GM12878 (cell line): ENCODE results near the gene LIMCH1. TPM values are rescaled to one million over a fixed set of nuclear protein-coding genes. Genes with fewer than 3 reads are reported as not detected.

Source experiments
- ATAC-seq: fragments of 200-7000 bp; cut with Tn5 transposase; 3 replicates; pipeline ENCODE4 v1.9.1; 2020; ENCODE audit warnings: mild to moderate bottlenecking, moderate library complexity
- BruUV-seq: library from RNA; stranded (reverse); fragments of 400-500 nt; replicated peaks from 2 replicates; lab custom pipeline; 2021; lab: Mats Ljungman, UMichigan
- CTCF ChIA-PET: fragments of 300-600 bp; sonication (Branson Sonifier 250); formaldehyde crosslinking; extraction: SDS; loops from one replicate; lab custom pipeline; 2021; ENCODE audit warnings: inconsistent platforms; lab: Yijun Ruan, JAX
- POLR2A ChIA-PET: fragments of 350-600 bp; formaldehyde crosslinking; extraction: SDS; loops from one replicate; lab custom pipeline; 2021; ENCODE audit warnings: inconsistent platforms; lab: Charles Lee
- RAD21 ChIA-PET: fragments of 300-600 bp; sonication (Branson Sonifier 250); formaldehyde crosslinking; loops from one replicate; lab custom pipeline; 2023; ENCODE audit warnings: antibody characterized with exemption; ENCODE audit not compliant: unreplicated experiment; lab: Charles Lee
- SMC1A ChIA-PET: fragments of 300-600 bp; sonication (Branson Sonifier 250); formaldehyde crosslinking; loops from one replicate; lab custom pipeline; 2023; ENCODE audit not compliant: unreplicated experiment, uncharacterized antibody; lab: Charles Lee
- DNase-seq: peaks from one replicate; pipeline ENCODE4 v3.0.0-alpha.2; 2011; ENCODE audit warnings: low read depth, low spot score
- FAIRE-seq: peaks from 3 replicates; lab custom pipeline; 2011; peaks lifted over from hg19 to GRCh38; lab: Jason Lieb, UNC
- H2AFZ ChIP-seq: 2 replicates; pipeline ENCODE4 v1.6.0; 2011; ENCODE audit warnings: low read depth, low read length, control low read depth; ENCODE audit not compliant: control insufficient read depth
- H3K27ac ChIP-seq: 2 replicates; pipeline ENCODE4 v1.5.1; 2011; ENCODE audit warnings: control low read depth; ENCODE audit not compliant: control insufficient read depth, insufficient read depth
- H3K27me3 ChIP-seq, 2 experiments: replicated peaks in 1 of 2; 2 replicates each; pipeline versions ENCODE4 v1.6.0 to v1.6.1; 2011; ENCODE audit warnings: low read length in 1 of 2; ENCODE audit not compliant: control insufficient read depth in 2 of 2, insufficient read depth in 2 of 2
- H3K36me3 ChIP-seq, 2 experiments: 2 replicates each; pipeline ENCODE4 v1.5.1; 2011; ENCODE audit warnings: low read length in 1 of 2; ENCODE audit not compliant: control insufficient read depth in 2 of 2, insufficient read depth in 2 of 2
- H3K4me1 ChIP-seq: 2 replicates; pipeline ENCODE4 v1.6.1; 2011; ENCODE audit warnings: mild to moderate bottlenecking, low read length, moderate library complexity, mixed read lengths; ENCODE audit not compliant: control insufficient read depth, insufficient read depth
- H3K4me2 ChIP-seq: 2 replicates; pipeline ENCODE4 v1.6.0; 2011; ENCODE audit warnings: control low read depth; ENCODE audit not compliant: control insufficient read depth, insufficient read depth
- H3K4me3 ChIP-seq: fragments of 200-600 bp; sonication (generic); 2 replicates; pipeline ENCODE4 v1.5.1; 2016
- H3K79me2 ChIP-seq: 2 replicates; pipeline ENCODE4 v1.6.0; 2011; ENCODE audit warnings: low read length; ENCODE audit not compliant: control insufficient read depth, insufficient read depth
- H3K9ac ChIP-seq: 2 replicates; pipeline ENCODE4 v1.8.0; 2011; ENCODE audit warnings: low read length, control low read depth, mixed read lengths; ENCODE audit not compliant: control insufficient read depth, insufficient read depth
- H3K9me3 ChIP-seq: replicated peaks from 3 replicates; pipeline ENCODE4 v1.5.1; 2011; ENCODE audit warnings: mild to moderate bottlenecking, low read length; ENCODE audit not compliant: control insufficient read depth, insufficient read depth
- H4K20me1 ChIP-seq: 2 replicates; pipeline ENCODE4 v1.6.0; 2011; ENCODE audit not compliant: control insufficient read depth, insufficient read depth
- BMI1 ChIP-seq: fragments of 450-650 bp; IDR thresholded peaks from 2 replicates; pipeline ENCODE4 v1.6.1; 2016; ENCODE audit warnings: mild to moderate bottlenecking, moderate library complexity, borderline replicate concordance
- CHD1 ChIP-seq: IDR thresholded peaks from 2 replicates; pipeline ENCODE4 v1.6.1; 2012; ENCODE audit warnings: low read depth, low read length, improper control_type of control experiment
- CREB1 ChIP-seq: IDR thresholded peaks from 2 replicates; pipeline ENCODE4 v1.6.1; 2012; ENCODE audit warnings: low read depth, mild to moderate bottlenecking, inconsistent platforms
- EP300 ChIP-seq, 2 experiments: fragments of 150-350 bp in 1 of 2; IDR thresholded peaks; 2 replicates each; pipeline ENCODE4 v1.6.1; 2011 to 2012; ENCODE audit warnings: low read depth in 2 of 2, low read length in 2 of 2, borderline replicate concordance in 1 of 2, improper control_type of control experiment in 1 of 2, inconsistent platforms in 1 of 2; ENCODE audit not compliant: control insufficient read depth in 1 of 2
- ESRRA ChIP-seq: IDR thresholded peaks from 2 replicates; pipeline ENCODE4 v1.6.1; 2012; ENCODE audit warnings: mild to moderate bottlenecking, low read length, improper control_type of control experiment
- IKZF2 ChIP-seq, 2 experiments: fragments of 450-650 bp; IDR thresholded peaks; 2 replicates each; pipeline ENCODE4 v1.6.1; 2017; ENCODE audit warnings: mild to moderate bottlenecking in 2 of 2, moderate library complexity in 2 of 2
- JUND ChIP-seq: IDR thresholded peaks from 2 replicates; pipeline ENCODE4 v1.6.1; 2012; ENCODE audit warnings: low read depth, mild to moderate bottlenecking, low read length, improper control_type of control experiment, moderate library complexity
- MXI1 ChIP-seq: fragments of 150-350 bp; IDR thresholded peaks from 2 replicates; pipeline ENCODE4 v1.6.1; 2011; ENCODE audit warnings: low read depth, mild to moderate bottlenecking, inconsistent platforms, low read length, improper control_type of control experiment
- NR2C1 ChIP-seq: fragments of 450-650 bp; IDR thresholded peaks from 2 replicates; pipeline ENCODE4 v1.6.1; 2017; ENCODE audit warnings: antibody characterized with exemption, mild to moderate bottlenecking, moderate library complexity
- RCOR1 ChIP-seq: conservative IDR thresholded peaks from 2 replicates; pipeline ENCODE4 v1.6.1; 2012; ENCODE audit warnings: low read depth, low read length, improper control_type of control experiment
- TARDBP ChIP-seq: IDR thresholded peaks from 2 replicates; pipeline ENCODE4 v1.6.1; 2016; ENCODE audit warnings: borderline replicate concordance
- TCF7 ChIP-seq: IDR thresholded peaks from 2 replicates; pipeline ENCODE4 v1.6.1; 2014; ENCODE audit warnings: antibody characterized with exemption, borderline replicate concordance
- ZBTB11 ChIP-seq: fragments of 450-650 bp; formaldehyde crosslinking; IDR thresholded peaks from 2 replicates; pipeline ENCODE4 v1.5.0; 2022; ENCODE audit warnings: mild to moderate bottlenecking, missing genetic modification characterization
- ZSCAN29 ChIP-seq: fragments of 450-650 bp; IDR thresholded peaks from 2 replicates; pipeline ENCODE4 v1.6.1; 2017; ENCODE audit warnings: mild to moderate bottlenecking, moderate library complexity
- WGBS: methylation state at CpG from one replicate; pipeline ENCODE4 v1.1.6; 2016; ENCODE audit warnings: low lambda C conversion rate; ENCODE audit not compliant: insufficient replicate concordance, insufficient coverage; ENCODE audit errors: missing lambda C conversion rate; 5-methylcytosine and 5-hydroxymethylcytosine counted together
- in situ Hi-C: fragments of 300-500 bp; cut with MboI; formaldehyde crosslinking; loops from 9 replicates; pipeline ENCODE4 v1.14.3; 2018; ENCODE audit warnings: mixed read lengths
- intact Hi-C: fragments of 100-400 bp; cut with micrococcal nuclease; formaldehyde crosslinking; loops from one replicate; pipeline ENCODE4 v1.14.2; 2022; ENCODE audit not compliant: unreplicated experiment
- polyA plus RNA-seq, 11 experiments: library from polyadenylated mRNA; depleted of rRNA in 4 of 11; unstranded in 6 of 11; stranded (reverse) in 5 of 11; fragments of >200 nt; fragmentation: Nextera tagmentation in 4 of 11; fragmentation: Illumina TruSeq in 1 of 11; extraction: Ambion mirVana in 4 of 11; extraction: Trizol in 1 of 11; gene quantifications; 1 replicate in 1 of 11; 2 replicates in 10 of 11; pipeline versions ENCODE4 v1.2.1 to v1.2.3, GENCODE V29; 2011 to 2016; ENCODE audit warnings: inconsistent platforms in 2 of 11, missing spikeins in 2 of 11, low read depth in 1 of 11
- total RNA-seq, 4 experiments: library from RNA; depleted of rRNA in 3 of 4; stranded (reverse); fragments of >200 nt in 3 of 4; fragmentation: Illumina TruSeq in 1 of 4; extraction: Trizol in 1 of 4; gene quantifications; 2 replicates each; pipeline versions ENCODE4 v1.2.1 to v1.2.3, GENCODE V29; 2013 to 2021

The LIMCH1 gene
- total and polyA plus RNA-seq, 10 of the 15 experiments (the other 5 are each of a cell fraction or from before 2014, with no cell fraction given): 0.07 to 0.15 TPM; not detected in 8

GRCh38 chr4:41554905-41555304 lies 16.9 kb downstream of the LIMCH1 start:
- BruUV-seq: no TSS peak
- no peak overlapping the region for H3K27ac ChIP-seq
- ChIA-PET POLR2A (no interaction called here), RAD21 (no interaction called here), CTCF (no interaction called here), SMC1A (no interaction called here)
- WGBS: 7% methylated on average over 4 of the region's 4 CpGs
- no peaks in the 10 kb centered on the region; a peak in 1 of 4 replicates for H3K27me3 ChIP-seq
- H4K20me1 ChIP-seq: no peaks in the 10 kb centered on the region
- no peaks in the 10 kb centered on the region for H3K4me1 ChIP-seq
- no peak overlapping the region for H3K9ac ChIP-seq
- no peak overlapping the region for H2AFZ ChIP-seq
- ATAC-seq (no peak), DNase-seq (no peak), FAIRE-seq (no peak)
- no peak overlapping the region for H3K4me2 ChIP-seq
- no peaks in the 10 kb centered on the region for H3K9me3 ChIP-seq
- intact Hi-C loops (no loop called here), in situ Hi-C loops (no loop called here)
- no peaks in the 10 kb centered on the region for H3K36me3 ChIP-seq
- TF ChIP-seq ZBTB11 (CRISPR knock-in tag) (no peak), EP300 (IDR thresholded peaks at IDR 0.05; ENCODE audit: borderline replicate concordance in 1 of 2, control insufficient read depth in 1 of 2, low read depth in 2 of 2, low read length in 2 of 2) (no peak), ZSCAN29 (no peak), CHD1 (no peak), JUND (no peak), NR2C1 (no peak), RCOR1 (no peak), BMI1 (no peak), IKZF2 (IDR thresholded peaks at IDR 0.05) (no peak), MXI1 (no peak), TARDBP (no peak), CREB1 (no peak), ESRRA (no peak), TCF7 (no peak)
- no peaks in the 10 kb centered on the region for H3K79me2 ChIP-seq
- H3K4me3 ChIP-seq: no peak overlapping the region
